Measurements from ENCODE around the gene HTR1B.

The HTR1B gene

GRCh38 chr6:77456531-77457248 is 6.6 kb downstream of the HTR1B start:
- in situ Hi-C loops (cut with MboI; ENCODE audit: low sequenced_read_pairs) = no loop called here

GRCh38 chr6:77455271-77455670 is 8.0 kb downstream of the HTR1B start:
- in situ Hi-C loops (cut with MboI; ENCODE audit: low sequenced_read_pairs) = no loop called here

GRCh38 chr6:77454386-77454785 is 8.9 kb downstream of the HTR1B start:
- in situ Hi-C loops (cut with MboI; ENCODE audit: low sequenced_read_pairs) = no loop called here

GRCh38 chr6:77451466-77451865 is 11.8 kb downstream of the HTR1B start:
- in situ Hi-C loops (cut with MboI; ENCODE audit: low sequenced_read_pairs) = no loop called here

- in situ Hi-C loops (cut with MboI; ENCODE audit: low sequenced_read_pairs) = no loop called here
Observed at GRCh38 chr6:77450924-77451323, 12.4 kb downstream of the HTR1B start.

GRCh38 chr6:77448546-77448945 is 14.7 kb downstream of the HTR1B start:
- in situ Hi-C loops (cut with MboI; ENCODE audit: low sequenced_read_pairs) = no loop called here

- in situ Hi-C loops (cut with MboI; ENCODE audit: low sequenced_read_pairs) = no loop called here
Observed at GRCh38 chr6:77447254-77447653, 16.0 kb downstream of the HTR1B start.

- in situ Hi-C loops (cut with MboI; ENCODE audit: low sequenced_read_pairs) = no loop called here
Observed at GRCh38 chr6:77446249-77446648, 17.0 kb downstream of the HTR1B start.

GRCh38 chr6:77445214-77445613 is 18.1 kb downstream of the HTR1B start:
- in situ Hi-C loops (cut with MboI; ENCODE audit: low sequenced_read_pairs) = no loop called here

- in situ Hi-C loops (cut with MboI; ENCODE audit: low sequenced_read_pairs) = no loop called here
Observed at GRCh38 chr6:77440206-77440976, 22.9 kb downstream of the HTR1B start.

- in situ Hi-C loops (cut with MboI; ENCODE audit: low sequenced_read_pairs) = no loop called here
Observed at GRCh38 chr6:77433888-77434287, 29.4 kb downstream of the HTR1B start.

GRCh38 chr6:77430504-77430903 is 32.8 kb downstream of the HTR1B start:
- in situ Hi-C loops (cut with MboI; ENCODE audit: low sequenced_read_pairs) = no loop called here

GRCh38 chr6:77425671-77426070 is 37.6 kb downstream of the HTR1B start:
- in situ Hi-C loops (cut with MboI; ENCODE audit: low sequenced_read_pairs) = no loop called here

GRCh38 chr6:77425216-77425615 is 38.1 kb downstream of the HTR1B start:
- in situ Hi-C loops (cut with MboI; ENCODE audit: low sequenced_read_pairs) = no loop called here

- in situ Hi-C loops (cut with MboI; ENCODE audit: low sequenced_read_pairs) = no loop called here
Observed at GRCh38 chr6:77424761-77425160, 38.5 kb downstream of the HTR1B start.

- in situ Hi-C loops (cut with MboI; ENCODE audit: low sequenced_read_pairs) = no loop called here
Observed at GRCh38 chr6:77416839-77417238, 46.5 kb downstream of the HTR1B start.

GRCh38 chr6:77415706-77416105 is 47.6 kb downstream of the HTR1B start:
- in situ Hi-C loops (cut with MboI; ENCODE audit: low sequenced_read_pairs) = no loop called here
